HFF-Myc (cell line): ENCODE results near the gene TOMM34.

Experiments
- DNase-seq: peaks from one replicate; pipeline ENCODE4 v3.0.0-alpha.2; 2011; ENCODE audit warnings: low read depth; ENCODE audit errors: extremely low read depth
- H3K4me3 ChIP-seq: replicated peaks from 2 replicates; pipeline ENCODE4 v1.5.1; 2011; ENCODE audit warnings: low read depth, mild to moderate bottlenecking, control low read depth, low read length
- TF ChIP-seq, protein P1 (sequence below): IDR thresholded peaks from 2 replicates; pipeline ENCODE4 v1.5.1; 2012; ENCODE audit warnings: mild to moderate bottlenecking, low read depth, low read length, control low read depth; ENCODE audit errors: missing control alignments

Gene TOMM34

DNA sequence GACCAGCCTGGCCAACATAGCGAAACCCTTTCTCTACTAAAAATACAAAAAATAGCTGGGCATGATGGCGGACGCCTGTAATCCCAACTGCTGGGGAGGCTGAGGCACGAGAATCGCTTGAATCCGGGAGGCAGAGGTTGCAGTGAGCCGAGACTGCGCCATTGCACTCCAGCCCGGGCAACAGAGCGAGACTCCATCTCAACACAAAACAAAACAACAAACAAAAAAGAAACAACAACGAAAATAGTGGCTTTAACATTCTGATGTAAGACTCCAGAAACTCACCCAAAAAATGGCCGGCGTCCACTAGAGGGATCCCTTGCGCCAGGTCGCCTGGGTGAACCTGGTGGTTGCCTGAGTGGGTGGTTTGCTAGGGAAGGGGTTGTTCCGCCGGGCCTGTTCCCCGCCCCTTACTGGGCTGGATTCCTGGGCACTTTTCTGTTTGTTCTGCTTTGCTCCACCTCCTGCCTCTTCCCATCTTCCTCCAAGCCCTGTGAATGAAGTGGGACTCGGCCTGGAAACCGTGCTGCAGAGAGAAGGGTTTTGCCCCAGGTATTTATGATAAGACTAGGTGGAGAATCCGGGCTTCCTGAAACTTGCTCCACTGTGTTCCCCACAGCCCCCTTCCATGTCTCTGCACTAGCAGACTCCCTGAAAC lies 48.8 kb downstream of the TOMM34 start:
- DNase-seq: no peak
- TF ChIP-seq, protein P1, sequence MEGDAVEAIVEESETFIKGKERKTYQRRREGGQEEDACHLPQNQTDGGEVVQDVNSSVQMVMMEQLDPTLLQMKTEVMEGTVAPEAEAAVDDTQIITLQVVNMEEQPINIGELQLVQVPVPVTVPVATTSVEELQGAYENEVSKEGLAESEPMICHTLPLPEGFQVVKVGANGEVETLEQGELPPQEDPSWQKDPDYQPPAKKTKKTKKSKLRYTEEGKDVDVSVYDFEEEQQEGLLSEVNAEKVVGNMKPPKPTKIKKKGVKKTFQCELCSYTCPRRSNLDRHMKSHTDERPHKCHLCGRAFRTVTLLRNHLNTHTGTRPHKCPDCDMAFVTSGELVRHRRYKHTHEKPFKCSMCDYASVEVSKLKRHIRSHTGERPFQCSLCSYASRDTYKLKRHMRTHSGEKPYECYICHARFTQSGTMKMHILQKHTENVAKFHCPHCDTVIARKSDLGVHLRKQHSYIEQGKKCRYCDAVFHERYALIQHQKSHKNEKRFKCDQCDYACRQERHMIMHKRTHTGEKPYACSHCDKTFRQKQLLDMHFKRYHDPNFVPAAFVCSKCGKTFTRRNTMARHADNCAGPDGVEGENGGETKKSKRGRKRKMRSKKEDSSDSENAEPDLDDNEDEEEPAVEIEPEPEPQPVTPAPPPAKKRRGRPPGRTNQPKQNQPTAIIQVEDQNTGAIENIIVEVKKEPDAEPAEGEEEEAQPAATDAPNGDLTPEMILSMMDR: peak; percentile 53
- H3K4me3 ChIP-seq: no peak overlapping the region

DNA sequence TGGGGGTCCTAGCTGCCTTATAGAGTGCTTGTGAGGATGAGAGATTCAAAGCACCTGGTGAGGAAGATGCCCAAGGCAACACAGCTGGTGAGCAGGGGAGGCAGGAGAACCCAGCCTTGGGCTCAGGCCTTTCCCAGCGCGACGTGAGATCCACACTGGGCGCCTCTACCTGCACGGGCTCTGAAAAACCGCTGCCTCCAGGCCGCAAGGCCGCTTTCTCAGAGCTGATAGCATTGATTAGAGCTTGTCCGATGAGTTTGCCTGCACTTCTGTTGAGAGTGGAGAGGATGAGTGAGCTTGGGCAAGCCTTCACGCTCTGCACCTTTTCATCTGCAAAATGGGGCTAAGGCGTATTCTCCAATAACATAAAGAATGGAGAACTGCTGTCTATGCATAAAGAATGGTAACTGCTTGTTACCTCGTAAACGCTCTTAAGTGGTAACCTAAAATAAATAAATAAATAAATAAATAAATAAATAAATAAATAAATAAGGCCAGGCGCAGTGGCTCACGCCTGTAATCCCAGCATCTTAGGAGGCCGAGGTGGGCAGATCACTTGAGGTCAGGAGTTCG lies 49.4 kb downstream of the TOMM34 start:
- H3K4me3 ChIP-seq: peak overlapping the region; percentile 70
- DNase-seq: no peak

DNA sequence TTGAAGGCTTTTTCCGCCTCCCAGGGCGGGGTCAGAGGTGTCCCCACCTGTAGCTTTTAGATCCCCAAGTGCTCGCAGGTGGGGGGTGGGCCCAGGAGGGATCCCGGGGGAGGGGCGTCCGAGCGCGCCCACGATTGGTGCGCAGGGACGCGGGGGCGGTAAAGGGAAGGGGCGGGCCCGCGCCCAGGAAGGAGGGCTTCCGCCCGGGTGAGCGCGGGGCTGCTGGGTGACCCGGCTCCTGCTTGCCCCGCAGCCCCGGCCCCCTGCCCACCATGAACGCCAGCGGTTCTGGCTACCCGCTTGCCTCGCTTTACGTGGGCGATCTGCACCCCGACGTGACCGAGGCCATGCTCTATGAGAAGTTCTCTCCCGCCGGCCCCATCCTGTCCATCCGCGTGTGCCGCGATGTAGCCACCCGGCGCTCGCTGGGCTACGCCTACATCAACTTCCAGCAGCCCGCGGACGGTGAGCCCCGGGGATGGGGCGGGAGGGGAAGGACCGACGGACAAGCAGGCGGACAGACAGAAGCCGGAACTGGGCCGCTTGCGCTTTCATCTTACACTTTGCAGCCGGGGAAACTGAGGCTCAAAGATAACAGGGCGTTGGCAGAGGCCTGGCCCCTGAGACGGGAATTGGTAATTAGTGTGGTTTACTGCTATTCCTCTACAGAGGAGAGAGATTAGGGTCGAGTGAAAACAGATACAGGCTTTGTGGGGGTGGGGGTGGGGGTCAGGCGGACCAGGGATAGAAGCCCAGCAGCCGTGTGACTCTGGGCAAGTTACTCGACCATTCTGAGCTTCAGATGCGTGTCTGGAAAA lies 50.1 kb downstream of the TOMM34 start, which contains the start of gene PABPC1L:
Gene PABPC1L, plus strand, starts transcription at position 189 of the 818 bp plus-strand sequence. Its CDS starts 84 bp downstream, at position 273.
- TF ChIP-seq, protein P1: no peak
- H3K4me3 ChIP-seq: peak within 1 kb of the TSS; percentile 70
- no peak for DNase-seq

More for the DNA sequence above, 49.4 kb downstream of the TOMM34 start:
- TF ChIP-seq, protein P1: no peak

DNA sequence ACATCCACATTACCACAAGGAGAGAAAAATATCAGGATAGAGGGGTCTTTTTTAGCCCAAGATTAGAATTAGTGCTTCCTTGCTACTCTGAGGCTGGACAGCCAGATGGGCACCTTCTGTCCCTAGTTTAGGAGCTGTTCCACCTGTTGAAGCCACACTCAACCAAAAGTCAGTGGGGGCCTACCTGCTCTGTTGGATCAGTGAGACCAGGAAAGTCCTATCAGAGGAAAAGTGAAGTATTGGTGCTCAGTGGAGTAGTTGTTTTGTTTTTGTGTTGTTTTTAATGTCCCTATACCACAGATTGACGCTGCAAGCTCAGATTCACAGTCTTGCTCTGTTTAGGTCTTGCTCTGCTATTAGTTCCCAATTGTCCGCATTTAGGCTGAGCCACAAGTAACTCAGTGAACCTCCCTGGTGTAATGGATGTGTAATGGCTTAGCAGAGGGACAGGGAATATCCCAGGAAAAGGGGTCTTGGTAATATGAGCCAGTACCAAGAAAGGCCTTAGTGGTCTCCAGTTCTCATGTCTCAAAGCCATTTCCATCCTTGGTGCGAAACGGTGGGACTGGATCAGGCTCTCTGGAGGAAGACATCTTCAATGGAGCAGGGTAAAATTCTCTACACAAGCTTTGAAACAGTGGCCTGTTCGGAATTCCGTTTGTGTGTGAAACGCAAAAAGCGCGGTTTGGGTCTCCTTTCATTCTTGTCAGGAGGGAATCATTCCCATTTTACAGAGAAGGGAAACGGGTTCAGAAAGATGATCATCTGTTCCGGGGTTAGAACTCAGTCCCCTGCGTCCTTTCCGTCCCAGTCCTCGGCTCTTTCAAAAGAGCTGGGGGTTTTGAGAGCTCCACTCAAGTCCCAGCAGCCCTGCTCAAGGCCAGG lies 51.0 kb downstream of the TOMM34 start:
- no peak for DNase-seq
- peak overlapping the region; percentile 70 for H3K4me3 ChIP-seq
- TF ChIP-seq, protein P1: no peak

DNA sequence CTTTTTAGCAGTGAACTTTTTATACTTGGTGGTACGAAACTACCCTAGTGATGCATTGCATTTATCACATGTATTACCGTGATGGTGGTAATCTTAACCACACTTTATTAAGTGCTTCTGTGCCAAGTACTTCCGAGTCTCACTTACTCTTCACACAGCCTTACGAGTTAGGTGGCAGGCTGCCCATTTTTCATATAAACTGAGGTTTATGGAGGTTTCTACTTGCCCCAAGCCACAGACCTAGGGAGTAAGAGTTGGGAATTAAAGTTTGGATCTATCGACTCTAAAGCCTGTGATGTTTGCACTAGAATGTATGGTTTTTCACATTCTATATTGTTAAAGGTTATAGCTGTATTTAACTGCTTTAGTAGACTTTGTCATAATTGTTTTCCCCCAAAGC lies 55.8 kb downstream of the TOMM34 start:
- DNase-seq: no peak
- TF ChIP-seq, protein P1: no peak

DNA sequence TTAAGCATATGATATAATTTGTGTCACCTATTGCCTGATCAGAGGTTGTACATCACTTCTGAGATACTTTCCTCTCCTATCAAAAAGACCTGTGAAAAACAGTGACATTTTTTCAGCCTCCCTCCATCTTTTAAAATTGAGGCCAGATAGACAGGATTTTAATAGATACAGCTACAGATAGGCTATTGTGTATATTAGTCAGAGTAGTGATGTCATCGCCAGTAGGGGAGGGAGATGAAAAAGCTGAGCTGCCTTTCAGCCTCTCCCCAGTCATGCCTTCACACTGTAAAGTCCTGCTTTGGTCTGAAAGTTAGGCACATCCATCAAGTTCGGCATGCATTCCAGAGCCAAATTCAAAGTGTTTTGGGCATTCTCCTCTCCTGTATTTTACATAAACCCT lies 58.2 kb downstream of the TOMM34 start:
- no peak for DNase-seq
- H3K4me3 ChIP-seq: no peak overlapping the region
- TF ChIP-seq, protein P1: no peak

More for the DNA sequence above, 55.8 kb downstream of the TOMM34 start:
- H3K4me3 ChIP-seq: no peak overlapping the region
